Progenitor cell of endocrine pancreas (in vitro differentiated cells): Measurements from ENCODE around the gene ZNF536. TPM values are rescaled to one million over a fixed set of nuclear protein-coding genes. Genes with fewer than 3 reads are reported as not detected.

Experiments
- DNase-seq: peaks from one replicate; pipeline ENCODE4 v3.0.0; 2021; ENCODE audit warnings: low spot score; ENCODE audit not compliant: unreplicated experiment
- H3K27ac Mint-ChIP-seq: 2 replicates; pipeline ENCODE4 v1.8.0; 2021; ENCODE audit warnings: mild to moderate bottlenecking, moderate library complexity, mixed read lengths
- H3K27me3 Mint-ChIP-seq: 2 replicates; pipeline ENCODE4 v1.8.0; 2021; ENCODE audit warnings: mixed read lengths
- H3K36me3 Mint-ChIP-seq: 2 replicates; pipeline ENCODE4 v1.8.0; 2022; ENCODE audit warnings: mixed read lengths; ENCODE audit not compliant: insufficient read depth
- H3K4me1 Mint-ChIP-seq: 2 replicates; pipeline ENCODE4 v1.8.0; 2021; ENCODE audit warnings: low read depth, mixed read lengths
- H3K4me3 Mint-ChIP-seq: 2 replicates; pipeline ENCODE4 v1.8.0; 2021; ENCODE audit warnings: low read depth, mild to moderate bottlenecking, moderate library complexity, mixed read lengths
- H3K9me3 Mint-ChIP-seq: 2 replicates; pipeline ENCODE4 v1.8.0; 2021; ENCODE audit warnings: low read depth, mixed read lengths
- total RNA-seq: library from RNA; stranded (reverse); gene quantifications from 2 replicates; pipeline ENCODE4 v1.2.1, GENCODE V29; 2021
- TF ChIP-seq, protein P1 (sequence below): fragments of 200-600 bp; sonication (generic); IDR thresholded peaks from one replicate; pipeline ENCODE4 v1.5.0; 2021; ENCODE audit warnings: antibody characterized with exemption, mild to moderate bottlenecking; ENCODE audit not compliant: unreplicated experiment

The ZNF536 gene
- total RNA-seq, 1 donor from 2014 or later: 2.0 TPM

DNA sequence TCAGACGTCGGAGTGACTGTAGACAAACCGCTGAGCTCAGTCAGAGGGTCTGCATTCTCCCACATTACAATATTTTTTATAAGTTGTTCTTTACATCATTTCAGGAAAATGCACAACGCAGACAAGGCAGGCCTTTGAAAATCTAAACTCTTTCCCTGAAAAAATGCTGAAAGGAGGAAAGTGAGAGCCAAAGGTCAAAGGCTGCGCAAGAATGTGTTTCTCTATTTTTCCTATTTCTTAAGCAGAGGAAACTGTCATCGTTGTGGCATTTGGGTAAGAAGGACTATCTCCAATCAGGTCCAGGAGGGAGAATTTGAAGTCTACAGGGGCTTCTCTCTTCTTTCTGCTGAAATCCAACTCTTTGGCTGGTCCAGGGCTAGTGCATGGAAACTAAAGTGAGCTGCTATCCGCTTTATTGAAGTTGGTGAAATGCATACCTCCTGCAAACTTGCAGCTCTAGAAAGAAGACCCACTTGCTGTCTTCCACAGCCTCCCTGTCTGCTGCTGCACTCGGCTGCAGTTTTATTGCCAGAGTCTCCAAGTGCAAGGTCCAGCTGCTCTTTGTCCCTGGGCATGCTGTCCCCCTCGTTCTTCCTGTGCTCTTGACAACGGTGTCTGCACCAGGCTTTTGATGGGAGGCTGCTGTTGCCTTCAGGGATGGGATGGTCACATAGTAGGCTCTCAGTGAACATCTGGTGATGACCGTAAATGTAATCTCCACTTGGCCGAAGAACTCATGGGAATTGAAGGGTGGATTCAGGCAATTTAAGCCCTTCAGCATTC, 31.2 kb downstream of the ZNF536 start:
- DNase-seq: no peak
- H3K4me1 Mint-ChIP-seq: peaks cover 9% of the 10 kb centered on the region
- peaks cover 14% of the 10 kb centered on the region for H3K27me3 Mint-ChIP-seq
- no peaks in the 10 kb centered on the region for H3K9me3 Mint-ChIP-seq
- H3K4me3 Mint-ChIP-seq: no peak overlapping the region
- H3K36me3 Mint-ChIP-seq: no peaks in the 10 kb centered on the region
- TF ChIP-seq, protein P1, sequence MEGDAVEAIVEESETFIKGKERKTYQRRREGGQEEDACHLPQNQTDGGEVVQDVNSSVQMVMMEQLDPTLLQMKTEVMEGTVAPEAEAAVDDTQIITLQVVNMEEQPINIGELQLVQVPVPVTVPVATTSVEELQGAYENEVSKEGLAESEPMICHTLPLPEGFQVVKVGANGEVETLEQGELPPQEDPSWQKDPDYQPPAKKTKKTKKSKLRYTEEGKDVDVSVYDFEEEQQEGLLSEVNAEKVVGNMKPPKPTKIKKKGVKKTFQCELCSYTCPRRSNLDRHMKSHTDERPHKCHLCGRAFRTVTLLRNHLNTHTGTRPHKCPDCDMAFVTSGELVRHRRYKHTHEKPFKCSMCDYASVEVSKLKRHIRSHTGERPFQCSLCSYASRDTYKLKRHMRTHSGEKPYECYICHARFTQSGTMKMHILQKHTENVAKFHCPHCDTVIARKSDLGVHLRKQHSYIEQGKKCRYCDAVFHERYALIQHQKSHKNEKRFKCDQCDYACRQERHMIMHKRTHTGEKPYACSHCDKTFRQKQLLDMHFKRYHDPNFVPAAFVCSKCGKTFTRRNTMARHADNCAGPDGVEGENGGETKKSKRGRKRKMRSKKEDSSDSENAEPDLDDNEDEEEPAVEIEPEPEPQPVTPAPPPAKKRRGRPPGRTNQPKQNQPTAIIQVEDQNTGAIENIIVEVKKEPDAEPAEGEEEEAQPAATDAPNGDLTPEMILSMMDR: no peak
- no peak overlapping the region for H3K27ac Mint-ChIP-seq

DNA sequence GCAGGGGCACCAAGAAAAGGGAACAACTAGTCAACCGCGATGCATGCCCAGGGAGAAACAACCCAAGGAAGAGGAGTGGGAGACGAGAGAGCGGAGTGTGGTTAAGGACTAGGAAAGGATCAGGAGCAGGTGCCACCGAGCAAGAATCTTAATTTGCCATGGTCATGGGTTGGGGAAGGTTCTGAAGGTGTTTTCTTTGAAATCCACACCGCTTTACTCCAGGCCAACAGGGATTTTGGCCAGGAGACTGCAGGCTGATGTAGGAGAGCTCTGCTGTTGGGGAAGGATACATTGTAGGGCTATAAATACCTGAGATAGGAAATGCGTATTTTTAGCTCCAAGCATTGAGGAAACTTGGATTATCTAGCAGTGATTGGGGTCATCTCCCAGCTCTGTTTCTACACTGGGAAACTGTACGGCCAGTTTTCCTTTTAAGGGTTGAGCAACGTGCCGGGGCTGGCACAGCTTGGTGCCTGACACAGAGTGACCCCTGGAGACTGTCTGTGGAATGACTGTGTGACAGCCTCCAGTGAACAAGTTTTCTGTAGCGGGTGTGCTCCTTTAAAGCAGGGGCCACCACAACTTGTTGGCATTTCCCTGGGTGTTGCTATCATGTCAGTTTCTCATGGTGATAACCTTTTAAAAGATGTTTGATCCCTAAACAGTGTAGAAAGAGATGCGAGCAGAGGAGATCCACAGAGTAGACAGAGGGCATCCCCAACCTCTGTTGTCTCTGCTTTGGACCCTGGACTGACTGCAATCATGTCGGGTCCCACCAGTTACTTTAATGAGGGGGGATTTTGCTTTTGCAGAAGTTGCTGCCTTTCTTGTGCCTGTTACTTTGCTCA, 34.3 kb downstream of the ZNF536 start:
- no peak for DNase-seq

DNA sequence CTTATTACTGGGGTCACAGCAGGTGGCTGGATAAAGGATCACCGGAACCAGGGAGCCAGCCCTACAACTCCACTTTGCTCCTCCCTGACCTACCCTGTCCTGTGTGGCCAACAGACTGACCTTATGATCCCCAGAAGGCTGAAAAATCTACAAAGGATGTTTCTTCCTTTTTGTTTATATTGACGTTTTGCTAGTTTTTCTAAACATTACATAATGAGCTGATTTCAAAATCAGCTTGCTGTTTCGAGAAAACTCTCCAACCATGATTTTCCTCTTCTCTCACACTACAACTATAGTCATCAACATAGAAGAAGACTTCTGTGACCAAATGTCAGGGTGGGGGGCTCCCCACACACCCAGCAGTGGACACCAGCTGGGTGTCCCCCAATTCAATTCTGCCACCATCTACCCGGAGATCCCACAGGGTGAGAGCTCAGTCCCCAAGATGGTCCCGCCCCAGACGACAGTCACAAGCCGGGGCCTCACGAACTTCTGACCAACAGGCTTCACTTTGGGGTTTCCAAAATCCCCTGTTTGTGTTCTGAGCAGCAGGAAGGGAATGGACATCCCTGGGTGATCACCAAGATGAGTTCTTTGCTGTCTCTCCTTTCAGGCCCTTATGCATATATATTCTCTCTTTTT, 35.0 kb downstream of the ZNF536 start:
- Mint-ChIP-seq H3K27ac (no peak overlapping the region), H3K27me3 (peaks cover 18% of the 10 kb centered on the region), H3K4me3 (no peak overlapping the region), H3K36me3 (no peaks in the 10 kb centered on the region), H3K9me3 (no peaks in the 10 kb centered on the region), H3K4me1 (peaks cover 9% of the 10 kb centered on the region)
- TF ChIP-seq, protein P1: no peak
- DNase-seq: no peak

More for the DNA sequence above, 34.3 kb downstream of the ZNF536 start:
- Mint-ChIP-seq H3K4me3 (no peak overlapping the region), H3K27me3 (peaks cover 18% of the 10 kb centered on the region), H3K27ac (no peak overlapping the region), H3K9me3 (no peaks in the 10 kb centered on the region), H3K4me1 (peaks cover 9% of the 10 kb centered on the region), H3K36me3 (no peaks in the 10 kb centered on the region)
- TF ChIP-seq, protein P1: peak; percentile 62

DNA sequence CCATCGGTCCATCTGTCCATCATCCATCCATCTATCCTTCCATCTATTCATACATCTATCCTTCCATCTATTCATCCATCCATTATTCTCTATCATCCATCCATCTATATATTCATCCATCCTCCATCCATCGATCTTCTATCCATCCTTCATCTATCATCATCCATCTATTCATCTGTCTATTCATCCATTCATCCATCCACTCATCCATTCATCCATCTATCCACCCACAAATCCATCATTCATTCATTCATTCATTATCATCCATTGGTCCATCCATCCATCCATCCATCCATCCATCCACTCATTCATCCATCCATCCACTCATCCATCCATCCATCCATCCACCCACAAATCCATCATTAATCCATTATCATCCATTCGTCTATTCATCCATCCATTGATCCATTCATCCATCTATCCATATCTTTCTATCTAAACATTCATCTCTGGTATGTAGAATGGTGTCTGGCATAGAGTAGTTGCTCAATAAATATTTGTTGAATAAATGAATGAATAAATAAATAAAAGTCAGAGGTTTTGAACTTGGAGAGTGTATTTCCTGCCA, 36.6 kb downstream of the ZNF536 start:
- Mint-ChIP-seq H3K36me3 (no peaks in the 10 kb centered on the region), H3K4me1 (no peaks in the 10 kb centered on the region)

More for the DNA sequence above, 36.6 kb downstream of the ZNF536 start:
- H3K4me3 Mint-ChIP-seq: no peak overlapping the region
- TF ChIP-seq, protein P1: no peak
- no peaks in the 10 kb centered on the region for H3K9me3 Mint-ChIP-seq
- H3K27me3 Mint-ChIP-seq: peaks cover 24% of the 10 kb centered on the region
- no peak overlapping the region for H3K27ac Mint-ChIP-seq
- no peak for DNase-seq
